H9 (cell line): ENCODE measurements around the gene SLC24A4. TPM values are rescaled to one million over a fixed set of nuclear protein-coding genes. Genes with fewer than 3 reads are reported as not detected.
A peak's percentile ranks its signal among the peaks of the same experiment; 100 is the strongest.

Source experiments
- DNase-seq: peaks from one replicate; pipeline ENCODE4 v3.0.0-alpha.2; 2017
- H2AFZ ChIP-seq: one replicate; pipeline ENCODE4 v1.6.1; 2013; ENCODE audit warnings: mild to moderate bottlenecking, low read length, control low read depth, moderate library complexity
- H2AK5ac ChIP-seq: 2 replicates; pipeline ENCODE4 v1.6.1; 2013; ENCODE audit warnings: low read length, control low read depth, mixed read lengths; ENCODE audit not compliant: insufficient read length
- H2BK120ac ChIP-seq: one replicate; pipeline ENCODE4 v1.6.1; 2013; ENCODE audit warnings: low read depth, mild to moderate bottlenecking, low read length, control low read depth, inconsistent platforms; ENCODE audit not compliant: poor library complexity, severe bottlenecking
- H2BK12ac ChIP-seq: 2 replicates; pipeline ENCODE4 v1.6.1; 2013; ENCODE audit warnings: low read length, control low read depth, mixed read lengths, low read depth; ENCODE audit not compliant: insufficient read length
- H2BK15ac ChIP-seq: 2 replicates; pipeline ENCODE4 v1.6.1; 2013; ENCODE audit warnings: low read depth, low read length, control low read depth
- H2BK20ac ChIP-seq: one replicate; pipeline ENCODE4 v1.6.1; 2013; ENCODE audit warnings: low read depth, mild to moderate bottlenecking, low read length, control low read depth, inconsistent platforms; ENCODE audit not compliant: poor library complexity, severe bottlenecking
- H2BK5ac ChIP-seq: 2 replicates; pipeline ENCODE4 v1.6.1; 2013; ENCODE audit warnings: low read length, control low read depth, mixed read lengths; ENCODE audit not compliant: insufficient read length
- H3K14ac ChIP-seq: 2 replicates; pipeline ENCODE4 v1.6.1; 2013; ENCODE audit warnings: low read length, control low read depth; ENCODE audit not compliant: insufficient read depth
- H3K18ac ChIP-seq: 2 replicates; pipeline ENCODE4 v1.6.1; 2013; ENCODE audit warnings: low read depth, mild to moderate bottlenecking, mixed read lengths, low read length, control low read depth; ENCODE audit not compliant: insufficient read length
- H3K23ac ChIP-seq: 2 replicates; pipeline ENCODE4 v1.6.1; 2013; ENCODE audit warnings: low read length, control low read depth, mixed read lengths, low read depth; ENCODE audit not compliant: insufficient read length
- H3K23me2 ChIP-seq: 2 replicates; pipeline ENCODE4 v1.6.1; 2013; ENCODE audit warnings: low read depth, mild to moderate bottlenecking, mixed read lengths, low read length, control low read depth; ENCODE audit not compliant: insufficient read length, poor library complexity, severe bottlenecking
- H3K27ac ChIP-seq: 2 replicates; pipeline ENCODE4 v1.5.1; 2013; ENCODE audit warnings: low read length, control low read depth, mixed read lengths, low read depth; ENCODE audit not compliant: insufficient read length
- H3K27me3 ChIP-seq: 2 replicates; pipeline ENCODE4 v1.6.1; 2013; ENCODE audit warnings: low read length, control low read depth, inconsistent platforms; ENCODE audit not compliant: insufficient read depth
- H3K4ac ChIP-seq: 2 replicates; pipeline ENCODE4 v1.6.1; 2013; ENCODE audit warnings: low read depth, mild to moderate bottlenecking, control low read depth, inconsistent platforms, low read length, moderate library complexity
- H3K4me1 ChIP-seq: 2 replicates; pipeline ENCODE4 v1.6.1; 2013; ENCODE audit warnings: low read length, control low read depth, inconsistent platforms; ENCODE audit not compliant: insufficient read depth
- H3K4me2 ChIP-seq: 2 replicates; pipeline ENCODE4 v1.6.1; 2013; ENCODE audit warnings: low read length, control low read depth, mixed read lengths; ENCODE audit not compliant: insufficient read length, insufficient read depth
- H3K56ac ChIP-seq: 2 replicates; pipeline ENCODE4 v1.6.1; 2013; ENCODE audit warnings: low read depth, mild to moderate bottlenecking, mixed read lengths, low read length, control low read depth; ENCODE audit not compliant: insufficient read length
- H3K79me1 ChIP-seq: 2 replicates; pipeline ENCODE4 v1.6.1; 2013; ENCODE audit warnings: low read depth, mild to moderate bottlenecking, moderate library complexity, low read length, control low read depth, inconsistent platforms; ENCODE audit not compliant: insufficient read depth, poor library complexity, severe bottlenecking
- H3K79me2 ChIP-seq: 2 replicates; pipeline ENCODE4 v1.6.1; 2013; ENCODE audit warnings: low read length, control low read depth, inconsistent platforms; ENCODE audit not compliant: insufficient read depth
- H3K9ac ChIP-seq: 2 replicates; pipeline ENCODE4 v1.6.1; 2013; ENCODE audit warnings: low read length, control low read depth, mixed read lengths; ENCODE audit not compliant: insufficient read length; ENCODE audit errors: extremely low read depth
- H3K9me3 ChIP-seq: one replicate; pipeline ENCODE4 v1.6.1; 2013; ENCODE audit warnings: low read depth, low read length, inconsistent platforms; ENCODE audit not compliant: control insufficient read depth
- H3T11ph ChIP-seq: one replicate; pipeline ENCODE4 v1.6.1; 2013; ENCODE audit warnings: mild to moderate bottlenecking, low read length, control low read depth, inconsistent platforms
- H4K20me1 ChIP-seq: one replicate; pipeline ENCODE4 v1.6.1; 2013; ENCODE audit not compliant: control insufficient read depth, insufficient read length, insufficient read depth
- H4K5ac ChIP-seq: 2 replicates; pipeline ENCODE4 v1.6.1; 2013; ENCODE audit warnings: low read depth, mild to moderate bottlenecking, mixed read lengths, low read length, control low read depth; ENCODE audit not compliant: insufficient read length
- H4K8ac ChIP-seq: replicated peaks from 2 replicates; pipeline ENCODE4 v1.6.1; 2013; ENCODE audit warnings: low read length, control low read depth, mixed read lengths, low read depth; ENCODE audit not compliant: insufficient read length
- H4K91ac ChIP-seq: 2 replicates; pipeline ENCODE4 v1.6.1; 2013; ENCODE audit warnings: low read depth, mild to moderate bottlenecking, moderate library complexity, mixed read lengths, low read length, control low read depth; ENCODE audit not compliant: insufficient read length
- H3K27ac Mint-ChIP-seq, 3 experiments: 2 replicates in 2 of 3; 3 replicates in 1 of 3; pipeline ENCODE4 v1.8.0; 2020 to 2021; ENCODE audit warnings: mixed read lengths in 3 of 3, mild to moderate bottlenecking in 1 of 3, moderate library complexity in 1 of 3
- H3K27me3 Mint-ChIP-seq: 2 replicates; pipeline ENCODE4 v1.8.0; 2021; ENCODE audit warnings: low read depth, mild to moderate bottlenecking, moderate library complexity, mixed read lengths
- H3K36me3 Mint-ChIP-seq, 3 experiments: 2 replicates in 2 of 3; 3 replicates in 1 of 3; pipeline ENCODE4 v1.8.0; 2020 to 2021; ENCODE audit warnings: low read depth in 3 of 3, mixed read lengths in 3 of 3; ENCODE audit not compliant: insufficient read depth in 1 of 3
- H3K4me1 Mint-ChIP-seq, 2 experiments: 2 replicates each; pipeline ENCODE4 v1.8.0; 2020; ENCODE audit warnings: mixed read lengths in 2 of 2
- H3K4me3 Mint-ChIP-seq, 2 experiments: 2 replicates in 1 of 2; 3 replicates in 1 of 2; pipeline ENCODE4 v1.8.0; 2020 to 2021; ENCODE audit warnings: mild to moderate bottlenecking in 2 of 2, mixed read lengths in 2 of 2, moderate library complexity in 1 of 2
- H3K9me3 Mint-ChIP-seq, 2 experiments: 2 replicates in 1 of 2; 3 replicates in 1 of 2; pipeline ENCODE4 v1.8.0; 2020; ENCODE audit warnings: mild to moderate bottlenecking in 2 of 2, mixed read lengths in 2 of 2, moderate library complexity in 1 of 2
- CTCF ChIP-seq: fragments of 200-600 bp; sonication (generic); conservative IDR thresholded peaks from 3 replicates; pipeline ENCODE4 v1.8.0; 2021; ENCODE audit warnings: antibody characterized with exemption, mild to moderate bottlenecking
- WGBS: extraction: QIAGEN DNeasy Blood & Tissue Kit; methylation state at CpG from one replicate; pipeline ENCODE4 v1.1.7; 2013; ENCODE audit warnings: missing lambda C conversion rate, low lambda C conversion rate, mixed read lengths; ENCODE audit not compliant: insufficient read length; ENCODE audit errors: extremely low coverage; 5-methylcytosine and 5-hydroxymethylcytosine counted together
- total RNA-seq: library from RNA; stranded (reverse); gene quantifications from 2 replicates; pipeline ENCODE4 v1.2.1, GENCODE V29; 2021

The SLC24A4 gene
- total RNA-seq, 1 experiment from 2014 or later = 0.24 TPM

DNA sequence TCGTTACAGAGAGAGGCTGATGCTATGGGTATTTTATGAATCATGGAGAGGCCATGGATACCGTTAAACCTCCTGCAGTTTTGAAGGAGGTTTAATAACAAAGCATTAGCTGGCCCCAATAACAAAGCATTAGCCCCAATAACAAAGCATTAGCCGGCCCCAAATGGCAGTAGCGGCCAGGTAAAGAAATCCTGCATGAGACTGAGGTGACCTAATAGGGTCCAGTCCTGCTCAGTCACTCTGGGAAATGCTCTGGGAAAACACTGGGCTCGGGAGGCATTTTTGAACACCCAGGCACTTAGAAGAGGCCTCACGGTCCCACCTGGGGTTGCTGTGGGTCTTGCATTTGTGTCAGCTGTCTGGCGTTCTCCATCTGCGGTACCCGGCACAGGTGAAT is 189.8 kb downstream of the SLC24A4 start:
- Mint-ChIP-seq H3K4me1 (peaks cover 7 to 8% of the 10 kb centered on the region in 2 experiments), H3K9me3 (no peaks in the 10 kb centered on the region), H3K4me3 (peak overlapping the region; percentile 44 to 67), H3K36me3 (no peaks in the 10 kb centered on the region; a peak in 1 of 7 replicates), H3K27me3 (peaks cover 54% of the 10 kb centered on the region), H3K27ac (no peak overlapping the region)
- no peak overlapping the region for H2BK12ac ChIP-seq
- no peak overlapping the region for H3K9ac ChIP-seq
- no peaks in the 10 kb centered on the region for H4K20me1 ChIP-seq
- no peaks in the 10 kb centered on the region for H3K9me3 ChIP-seq
- H3K56ac ChIP-seq = no peak overlapping the region
- peaks cover 3% of the 10 kb centered on the region; the same call in 1 of the 2 replicates for H3K27me3 ChIP-seq
- H2BK5ac ChIP-seq = no peak overlapping the region
- H3K14ac ChIP-seq = no peak overlapping the region
- H2BK120ac ChIP-seq = no peak overlapping the region
- TF ChIP-seq CTCF = no peak
- no peaks in the 10 kb centered on the region for H3K4me1 ChIP-seq
- no peak overlapping the region for H4K5ac ChIP-seq
- H3K23ac ChIP-seq = no peak overlapping the region
- H3K27ac ChIP-seq = no peak overlapping the region
- H3K4ac ChIP-seq = no peak overlapping the region
- no peak overlapping the region for H2BK15ac ChIP-seq
- H3T11ph ChIP-seq = no peak overlapping the region
- H2AFZ ChIP-seq = no peak overlapping the region
- no peak overlapping the region for H2BK20ac ChIP-seq
- no peak overlapping the region for H2AK5ac ChIP-seq
- H4K91ac ChIP-seq = no peak overlapping the region
- no peaks in the 10 kb centered on the region for H3K79me2 ChIP-seq
- no peaks in the 10 kb centered on the region for H3K79me1 ChIP-seq
- WGBS = no CpG with 5 or more reads among the region's 9 CpGs
- H3K23me2 ChIP-seq = peaks cover 12% of the 10 kb centered on the region
- H3K18ac ChIP-seq = no peak overlapping the region
- no peak for DNase-seq
- H4K8ac ChIP-seq = no peak overlapping the region
- H3K4me2 ChIP-seq = peak overlapping the region; percentile 59
